ENCODE measurements around the gene PSTK. TPM values are rescaled to one million over a fixed set of nuclear protein-coding genes. Genes with fewer than 3 reads are reported as not detected.

The PSTK gene
- polyA plus RNA-seq, 2 of the 4 experiments (the other 2 are of a cell fraction): 5.3 to 9.0 TPM

- ATAC-seq (no peak), FAIRE-seq (no peak), DNase-seq (ENCODE audit: low read depth in 1 of 2, low spot score in 1 of 2) (no peak)
- H3K4me2 ChIP-seq: no peak overlapping the region
- no peak for TF ChIP-seq MAZ (IDR thresholded peaks at IDR 0.05; ENCODE audit: borderline replicate concordance, low read depth, low read length)
- no peak for TF ChIP-seq EHF (CRISPR knock-in tag; IDR thresholded peaks at IDR 0.05)
- TF ChIP-seq MAX (IDR thresholded peaks at IDR 0.05): no peak
- no peak for TF ChIP-seq POLR2AphosphoS2 (conservative IDR thresholded peaks at IDR 0.05; ENCODE audit: low read length)
- TF ChIP-seq NFE2L2 (conservative IDR thresholded peaks at IDR 0.05; ENCODE audit: low read length): no peak
- no peak for TF ChIP-seq MAFK (IDR thresholded peaks at IDR 0.05; ENCODE audit: partially characterized antibody)
- no peak for TF ChIP-seq KDM1A (IDR thresholded peaks at IDR 0.05; ENCODE audit: low read depth)
- no peak for TF ChIP-seq RFX5 (IDR thresholded peaks at IDR 0.05)
- TF ChIP-seq HES2 (IDR thresholded peaks at IDR 0.05): no peak
- no peak for TF ChIP-seq GATA3 (IDR thresholded peaks at IDR 0.05; ENCODE audit: borderline replicate concordance)
- no peak for TF ChIP-seq E2F6 (IDR thresholded peaks at IDR 0.05; ENCODE audit: borderline replicate concordance, low read depth)
- no peak for TF ChIP-seq BHLHE40 (IDR thresholded peaks at IDR 0.05; ENCODE audit: low read depth, low read length)
- no peak for TF ChIP-seq RAD21 (conservative IDR thresholded peaks at IDR 0.05 in 1 of 2, IDR thresholded peaks at IDR 0.05 in 1 of 2)
- no peak overlapping the region for H3K27ac ChIP-seq
- no peaks in the 10 kb centered on the region for H3K9me3 ChIP-seq
- POLR2A ChIA-PET: no interaction called here
- WGBS (ENCODE audit: missing lambda C conversion rate): 96% methylated on average over 31 of the region's 43 CpGs
- CTCF ChIA-PET: interaction anchor here (1.1 to 1.5 kb wide), 3 partner anchors 8 to 30 kb away, joined by 3 to 4 read pairs (median 3); no protein-coding TSS in a partner anchor
- H3K4me3 ChIP-seq: no peak overlapping the region
- no peaks in the 10 kb centered on the region for H3K4me1 ChIP-seq
Observed at GRCh38 chr10:123013456-123014419, 33.5 kb downstream of the PSTK start.

- DNase-seq (ENCODE audit: low read depth in 1 of 2, low spot score in 1 of 2) (no peak), FAIRE-seq (no peak), ATAC-seq (no peak)
- no peak overlapping the region for H3K4me3 ChIP-seq
- H3K9me3 ChIP-seq: no peaks in the 10 kb centered on the region
- WGBS (ENCODE audit: missing lambda C conversion rate): 93% methylated on average over 2 of the region's 2 CpGs
- ChIA-PET CTCF (interaction anchor here (1.2 to 1.5 kb wide), 2 partner anchors 28 to 887 kb away, joined by 3 read pairs; no protein-coding TSS in a partner anchor), POLR2A (no interaction called here)
- TF ChIP-seq ATOH8 (CRISPR knock-in tag; IDR thresholded peaks at IDR 0.05; ENCODE audit: low read depth): no peak
- TF ChIP-seq EHMT2 (IDR thresholded peaks at IDR 0.05; ENCODE audit: low read depth): no peak
- no peak for TF ChIP-seq USF2 (IDR thresholded peaks at IDR 0.05)
- TF ChIP-seq KDM5A (IDR thresholded peaks at IDR 0.05): no peak
- no peak for TF ChIP-seq MAFK (IDR thresholded peaks at IDR 0.05; ENCODE audit: partially characterized antibody)
- TF ChIP-seq HOXA7 (CRISPR knock-in tag; IDR thresholded peaks at IDR 0.05): no peak
- TF ChIP-seq ESRRA (IDR thresholded peaks at IDR 0.05; ENCODE audit: borderline replicate concordance, low read length): no peak
- no peak for TF ChIP-seq NFE2L2 (conservative IDR thresholded peaks at IDR 0.05; ENCODE audit: low read length)
- TF ChIP-seq RFX5 (IDR thresholded peaks at IDR 0.05): no peak
- no peak for TF ChIP-seq HEYL (CRISPR knock-in tag; IDR thresholded peaks at IDR 0.05)
- no peak for TF ChIP-seq EHF (CRISPR knock-in tag; IDR thresholded peaks at IDR 0.05)
- TF ChIP-seq PHF8 (IDR thresholded peaks at IDR 0.05; ENCODE audit: borderline replicate concordance, low read depth): no peak
- no peak for TF ChIP-seq HDAC2 (IDR thresholded peaks at IDR 0.05)
- TF ChIP-seq CHD2 (IDR thresholded peaks at IDR 0.05; ENCODE audit: low read length, partially characterized antibody): no peak
- no peak for TF ChIP-seq E2F6 (IDR thresholded peaks at IDR 0.05; ENCODE audit: borderline replicate concordance, low read depth)
- TF ChIP-seq NR3C1 (IDR thresholded peaks at IDR 0.05): no peak
- no peak for TF ChIP-seq JUNB (IDR thresholded peaks at IDR 0.05)
- no peak for TF ChIP-seq ZSCAN20 (CRISPR knock-in tag; IDR thresholded peaks at IDR 0.05)
- TF ChIP-seq FOSB (CRISPR knock-in tag; IDR thresholded peaks at IDR 0.05): no peak
- TF ChIP-seq POLR2A (IDR thresholded peaks at IDR 0.05; ENCODE audit: low read length): no peak
- H3K4me2 ChIP-seq: no peak overlapping the region
- H3K4me1 ChIP-seq: 0 out of 3 replicates have a peak, but pooled peaks cover 1% of the 10 kb centered on the region
- no peak overlapping the region for H3K27ac ChIP-seq
Observed at GRCh38 chr10:123014772-123015171, 34.6 kb downstream of the PSTK start.

All from A549 (cell line).